C1 segment of cervical spinal cord (tissue), 14 donors: ENCODE results near the gene GNA12.
"Not testable (repeated sequence)": the region's sequence is repeated elsewhere in the genome, so short reads cannot be mapped to it uniquely, and the experiment has no call there.

Experiments used
- DNase-seq, 14 donors: peaks; one replicate each; lab custom pipeline; 2025; lab: John Stamatoyannopoulos, UW

Gene GNA12

GRCh38 chr7:2714636-2715035, 129.5 kb downstream of the GNA12 start:
- DNase-seq = peak in 1 of 14 donors; percentile 11

- no peak for DNase-seq
Measured at GRCh38 chr7:2713978-2714377, 130.1 kb downstream of the GNA12 start.

- DNase-seq = no peak
Measured at GRCh38 chr7:2713370-2713769, 130.7 kb downstream of the GNA12 start.

GRCh38 chr7:2711895-2712675, 132.0 kb downstream of the GNA12 start:
- no peak for DNase-seq

GRCh38 chr7:2710901-2711551, 133.1 kb downstream of the GNA12 start:
- DNase-seq = no peak

GRCh38 chr7:2710286-2710655, 133.8 kb downstream of the GNA12 start:
- no peak for DNase-seq

GRCh38 chr7:2709553-2710285, 134.4 kb downstream of the GNA12 start:
- DNase-seq = peak in 11 of 14 donors; percentile 11 to 73 (median 42)

GRCh38 chr7:2708547-2709310, 135.4 kb downstream of the GNA12 start:
- no peak for DNase-seq

- DNase-seq = no peak
Measured at GRCh38 chr7:2708041-2708440, 136.1 kb downstream of the GNA12 start.

GRCh38 chr7:2707481-2707880, 136.6 kb downstream of the GNA12 start:
- DNase-seq = no peak

GRCh38 chr7:2706685-2707126, 137.4 kb downstream of the GNA12 start:
- DNase-seq = no peak

- DNase-seq = no peak
Measured at GRCh38 chr7:2705371-2706096, 138.6 kb downstream of the GNA12 start.

GRCh38 chr7:2702594-2702957, 141.5 kb downstream of the GNA12 start:
- DNase-seq = peak in 2 of 14 donors; percentile 35 to 36

- DNase-seq = peak in 12 of 14 donors; percentile 50 to 92 (median 76)
Measured at GRCh38 chr7:2701832-2702593, 142.1 kb downstream of the GNA12 start.

- peak in 1 of 14 donors; percentile 75 for DNase-seq
Measured at GRCh38 chr7:2701424-2701823, 142.7 kb downstream of the GNA12 start.

- DNase-seq = no peak
Measured at GRCh38 chr7:2700141-2700850, 143.8 kb downstream of the GNA12 start.

GRCh38 chr7:2699289-2699620, 144.9 kb downstream of the GNA12 start:
- DNase-seq = no peak

- no peak for DNase-seq
Measured at GRCh38 chr7:2698581-2699288, 145.4 kb downstream of the GNA12 start.

- not testable (repeated sequence) for DNase-seq
Measured at GRCh38 chr7:2694122-2694436, 150.0 kb downstream of the GNA12 start.
